K562 (cell line): ENCODE measurements around the gene CLEC2L. TPM values are rescaled to one million over a fixed set of nuclear protein-coding genes. Genes with fewer than 3 reads are reported as not detected.

Experiments used
- ATAC-seq: fragments of 200-7000 bp; cut with Tn5 transposase; 3 replicates; pipeline ENCODE4 v1.9.1; 2020; ENCODE audit warnings: moderate library complexity
- BruUV-seq: library from RNA; stranded (reverse); fragments of 400-500 nt; replicated peaks from 2 replicates; lab custom pipeline; 2021; lab: Mats Ljungman, UMichigan
- CTCF ChIA-PET: fragments of 300-600 bp; formaldehyde crosslinking; extraction: SDS; loops from one replicate; lab custom pipeline; 2021; ENCODE audit warnings: low intra/inter-chr PET ratio; lab: Yijun Ruan, JAX
- POLR2A ChIA-PET: fragments of 300-600, 350-650 bp; sonication (Branson Sonifier 250); formaldehyde crosslinking; extraction: SDS; loops from one replicate; lab custom pipeline; 2021; ENCODE audit warnings: antibody characterized with exemption, inconsistent platforms; lab: Yijun Ruan, JAX
- DNase-seq, 4 experiments: peaks; one replicate each; pipeline versions ENCODE4 v3.0.0 to v3.0.0-alpha.2; 2011 to 2018; ENCODE audit warnings: low spot score in 3 of 4, mixed read lengths in 3 of 4; ENCODE audit errors: extremely low read depth in 1 of 4
- FAIRE-seq: peaks from 2 replicates; lab custom pipeline; 2011; peaks lifted over from hg19 to GRCh38; lab: Jason Lieb, UNC
- H2AFZ ChIP-seq: 2 replicates; pipeline ENCODE4 v1.6.0; 2011; ENCODE audit warnings: low read depth, low read length, control low read depth, inconsistent platforms
- H3K27ac ChIP-seq: fragments of 200-600 bp; 3 replicates; pipeline ENCODE4 v1.8.0; 2011; ENCODE audit warnings: low read depth, mild to moderate bottlenecking, control low read depth, inconsistent platforms, low read length, moderate library complexity, mixed read lengths; ENCODE audit errors: extremely low read depth
- H3K27me3 ChIP-seq, 2 experiments: fragments of 300-600 bp in 1 of 2; 2 replicates in 1 of 2; 3 replicates in 1 of 2; pipeline versions ENCODE4 v1.6.0 to v1.8.0; 2011; ENCODE audit warnings: inconsistent platforms in 2 of 2, low read length in 2 of 2, mild to moderate bottlenecking in 1 of 2, mixed read lengths in 1 of 2, moderate library complexity in 1 of 2; ENCODE audit not compliant: control insufficient read depth in 2 of 2, insufficient read depth in 2 of 2
- H3K36me3 ChIP-seq: fragments of 300-600 bp; 3 replicates; pipeline ENCODE4 v1.8.0; 2011; ENCODE audit warnings: mild to moderate bottlenecking, low read length, inconsistent platforms; ENCODE audit not compliant: control insufficient read depth, insufficient read depth
- H3K4me1 ChIP-seq, 2 experiments: fragments of 200-600 bp in 1 of 2; replicated peaks in 1 of 2; 2 replicates in 1 of 2; 3 replicates in 1 of 2; pipeline versions ENCODE4 v1.5.1 to v1.8.0; 2011; ENCODE audit warnings: inconsistent platforms in 2 of 2, low read length in 2 of 2, mild to moderate bottlenecking in 1 of 2, mixed read lengths in 1 of 2, moderate library complexity in 1 of 2; ENCODE audit not compliant: control insufficient read depth in 2 of 2, insufficient read depth in 2 of 2
- H3K4me2 ChIP-seq: 2 replicates; pipeline ENCODE4 v1.6.1; 2011; ENCODE audit warnings: low read length, control low read depth, inconsistent platforms, mixed read lengths; ENCODE audit not compliant: insufficient read depth
- H3K4me3 ChIP-seq: fragments of 200-600 bp; sonication (generic), shearing (Covaris generic); 2 replicates; pipeline ENCODE4 v1.5.1; 2016; ENCODE audit warnings: control low read depth, inconsistent platforms
- H3K79me2 ChIP-seq: fragments of 200-600 bp; 3 replicates; pipeline ENCODE4 v1.8.0; 2011; ENCODE audit warnings: low read length, inconsistent platforms; ENCODE audit not compliant: control insufficient read depth, insufficient read depth
- H3K9ac ChIP-seq, 2 experiments: 2 replicates each; pipeline versions ENCODE4 v1.6.0 to v1.6.1; 2011; ENCODE audit warnings: low read depth in 2 of 2, low read length in 2 of 2, control low read depth in 1 of 2, inconsistent platforms in 1 of 2, mild to moderate bottlenecking in 1 of 2, mixed read lengths in 1 of 2; ENCODE audit not compliant: insufficient read depth in 1 of 2
- H3K9me1 ChIP-seq: one replicate; pipeline ENCODE4 v1.6.0; 2011; ENCODE audit warnings: inconsistent platforms, mild to moderate bottlenecking, low read length, moderate library complexity; ENCODE audit not compliant: control insufficient read depth, insufficient read depth
- H3K9me3 ChIP-seq: replicated peaks from 2 replicates; pipeline ENCODE4 v1.5.1; 2011; ENCODE audit warnings: low read depth, low read length, inconsistent platforms; ENCODE audit not compliant: control insufficient read depth, insufficient read depth
- H4K20me1 ChIP-seq: replicated peaks from 2 replicates; pipeline ENCODE4 v1.6.1; 2011; ENCODE audit warnings: low read length, inconsistent platforms, mixed read lengths; ENCODE audit not compliant: control insufficient read depth, insufficient read depth
- BRD4 ChIP-seq: fragments of 200-600 bp; sonication (generic); IDR thresholded peaks from 2 replicates; pipeline ENCODE4 v1.6.1; 2017; ENCODE audit warnings: inconsistent platforms
- CREM ChIP-seq: IDR thresholded peaks from 2 replicates; pipeline ENCODE4 v1.6.1; 2014; ENCODE audit warnings: antibody characterized with exemption, low read depth
- POLR2A ChIP-seq: fragments of 450-650 bp; conservative IDR thresholded peaks from 2 replicates; pipeline ENCODE4 v1.6.1; 2016
- ZNF778 ChIP-seq: fragments of 450-650 bp; formaldehyde crosslinking; IDR thresholded peaks from 2 replicates; pipeline ENCODE4 v1.4.0; 2020; ENCODE audit warnings: mild to moderate bottlenecking, moderate library complexity
- WGBS: fragments of 100-300 bp; shearing (Covaris generic); methylation state at CpG from one replicate; pipeline ENCODE4 v1.1.6; 2016; ENCODE audit warnings: low coverage, mixed read lengths; ENCODE audit not compliant: insufficient coverage; ENCODE audit errors: missing lambda C conversion rate; 5-methylcytosine and 5-hydroxymethylcytosine counted together
- in situ Hi-C: fragments of 300-500 bp; cut with MboI; formaldehyde crosslinking; loops from 4 replicates; pipeline ENCODE4 v1.15.0; 2018; ENCODE audit warnings: inconsistent platforms, mixed read lengths
- intact Hi-C: fragments of 100-400 bp; cut with micrococcal nuclease; formaldehyde crosslinking; loops from 2 replicates; pipeline ENCODE4 v1.14.2; 2022
- polyA plus RNA-seq, 8 experiments: library from polyadenylated mRNA; depleted of rRNA in 4 of 8; stranded (reverse) in 5 of 8; unstranded in 3 of 8; fragments of >200 nt; fragmentation: Nextera tagmentation in 2 of 8; fragmentation: Illumina TruSeq in 1 of 8; extraction: Ambion mirVana in 2 of 8; extraction: Trizol in 1 of 8; gene quantifications; 2 replicates each; pipeline versions ENCODE4 v1.2.1 to v1.2.3, GENCODE V29; 2011 to 2014; ENCODE audit warnings: inconsistent platforms in 1 of 8, missing spikeins in 1 of 8
- total RNA-seq, 7 experiments: library from RNA; depleted of rRNA in 6 of 7; stranded (reverse); fragments of >200 nt in 6 of 7; fragmentation: Illumina TruSeq in 2 of 7; extraction: Trizol in 2 of 7; gene quantifications; 2 replicates each; pipeline versions ENCODE4 v1.2.1 to v1.2.3, GENCODE V29; 2011 to 2021; ENCODE audit warnings: low replicate concordance in 1 of 7
- TF ChIP-seq, protein P1 (sequence below): fragments of 450-650 bp; formaldehyde crosslinking; IDR thresholded peaks from 2 replicates; pipeline ENCODE4 v1.4.0; 2020; ENCODE audit warnings: mild to moderate bottlenecking, moderate library complexity
- TF ChIP-seq, protein P2 (sequence below): sonication (generic); formaldehyde crosslinking; IDR thresholded peaks from 2 replicates; pipeline ENCODE4 v1.8.0; 2022; ENCODE audit warnings: mild to moderate bottlenecking, low read depth, missing genetic modification reagents

CLEC2L gene
- total and polyA plus RNA-seq, 9 of the 15 experiments (the other 6 are each of a cell fraction or from before 2014, with no cell fraction given) = 0.84 to 5.5 (median 1.8) TPM

DNA sequence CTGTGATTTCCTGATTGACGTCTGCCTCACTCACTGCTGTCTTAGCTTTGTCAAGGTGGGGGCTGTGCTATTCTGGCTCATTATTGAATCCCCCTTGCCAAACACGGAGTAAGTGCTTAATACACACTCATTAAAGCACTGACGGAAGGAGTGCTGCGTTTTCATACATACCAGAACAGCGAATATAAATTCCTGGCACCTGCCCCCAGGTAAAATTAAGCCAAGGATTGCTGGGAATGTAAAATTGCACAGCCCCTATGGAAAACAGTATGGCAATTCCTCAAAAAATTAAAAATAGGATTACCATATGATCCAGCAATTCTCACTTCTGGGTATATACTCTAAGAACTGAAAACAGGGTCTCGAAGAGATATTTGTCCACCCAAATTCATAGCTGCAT is 46.6 kb upstream of the CLEC2L start:
- H3K27me3 ChIP-seq = peaks cover 40 to 75% of the 10 kb centered on the region in 2 experiments
- ChIA-PET CTCF (no interaction called here), POLR2A (no interaction called here)
- no peak overlapping the region for H3K4me3 ChIP-seq
- ATAC-seq (no peak), FAIRE-seq (no peak), DNase-seq (no peak)
- H3K36me3 ChIP-seq = no peaks in the 10 kb centered on the region
- BruUV-seq = no TSS peak
- no peak overlapping the region for H3K27ac ChIP-seq
- H3K9ac ChIP-seq = no peak overlapping the region
- peaks cover 0 to 2% of the 10 kb centered on the region in 2 experiments; a peak in 2 of 5 replicates for H3K4me1 ChIP-seq
- in situ Hi-C loops (no loop called here), intact Hi-C loops (no loop called here)
- no peak for TF ChIP-seq ZNF778
- no peak for TF ChIP-seq POLR2A
- no peak for TF ChIP-seq BRD4
- TF ChIP-seq, protein P1, sequence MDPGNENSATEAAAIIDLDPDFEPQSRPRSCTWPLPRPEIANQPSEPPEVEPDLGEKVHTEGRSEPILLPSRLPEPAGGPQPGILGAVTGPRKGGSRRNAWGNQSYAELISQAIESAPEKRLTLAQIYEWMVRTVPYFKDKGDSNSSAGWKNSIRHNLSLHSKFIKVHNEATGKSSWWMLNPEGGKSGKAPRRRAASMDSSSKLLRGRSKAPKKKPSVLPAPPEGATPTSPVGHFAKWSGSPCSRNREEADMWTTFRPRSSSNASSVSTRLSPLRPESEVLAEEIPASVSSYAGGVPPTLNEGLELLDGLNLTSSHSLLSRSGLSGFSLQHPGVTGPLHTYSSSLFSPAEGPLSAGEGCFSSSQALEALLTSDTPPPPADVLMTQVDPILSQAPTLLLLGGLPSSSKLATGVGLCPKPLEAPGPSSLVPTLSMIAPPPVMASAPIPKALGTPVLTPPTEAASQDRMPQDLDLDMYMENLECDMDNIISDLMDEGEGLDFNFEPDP = no peak
- TF ChIP-seq, protein P2, sequence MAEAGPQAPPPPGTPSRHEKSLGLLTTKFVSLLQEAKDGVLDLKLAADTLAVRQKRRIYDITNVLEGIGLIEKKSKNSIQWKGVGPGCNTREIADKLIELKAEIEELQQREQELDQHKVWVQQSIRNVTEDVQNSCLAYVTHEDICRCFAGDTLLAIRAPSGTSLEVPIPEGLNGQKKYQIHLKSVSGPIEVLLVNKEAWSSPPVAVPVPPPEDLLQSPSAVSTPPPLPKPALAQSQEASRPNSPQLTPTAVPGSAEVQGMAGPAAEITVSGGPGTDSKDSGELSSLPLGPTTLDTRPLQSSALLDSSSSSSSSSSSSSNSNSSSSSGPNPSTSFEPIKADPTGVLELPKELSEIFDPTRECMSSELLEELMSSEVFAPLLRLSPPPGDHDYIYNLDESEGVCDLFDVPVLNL (CRISPR knock-in tag) = no peak
- no peak for TF ChIP-seq CREM
- no peaks in the 10 kb centered on the region for H3K79me2 ChIP-seq
- H3K9me3 ChIP-seq = no peaks in the 10 kb centered on the region
- no peak overlapping the region for H2AFZ ChIP-seq
- 2% methylated on average over 6 of the region's 6 CpGs for WGBS
- H3K9me1 ChIP-seq = no peaks in the 10 kb centered on the region
- H3K4me2 ChIP-seq = no peak overlapping the region
- no peaks in the 10 kb centered on the region; the same call in 1 of the 2 replicates for H4K20me1 ChIP-seq
